Measurements from ENCODE around the gene ZMYND19.
"Not testable (repeated sequence)": the region's sequence is repeated elsewhere in the genome, so short reads cannot be mapped to it uniquely, and the experiment has no call there.

Gene ZMYND19

DNA sequence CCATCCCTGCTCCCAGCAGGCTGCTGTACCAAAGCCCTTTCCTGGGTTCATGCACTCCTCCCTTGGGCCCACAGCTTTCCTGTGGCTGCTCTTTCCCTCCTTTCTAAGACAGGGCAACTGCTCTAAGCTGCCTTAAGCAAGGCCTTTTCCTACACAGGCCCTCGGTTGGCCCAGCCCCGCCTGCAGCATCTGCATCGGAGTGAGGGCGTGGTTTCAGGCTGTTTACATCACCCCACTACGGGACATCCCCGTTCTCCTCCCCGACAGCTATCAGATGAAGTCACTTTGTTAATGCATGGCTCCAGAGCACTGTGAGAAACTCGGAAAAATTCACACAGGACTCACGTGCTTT, 15.0 kb downstream of the ZMYND19 start:
- peak; percentile 74 for DNase-seq (ENCODE audit: low spot score)
- TF ChIP-seq, protein P1, sequence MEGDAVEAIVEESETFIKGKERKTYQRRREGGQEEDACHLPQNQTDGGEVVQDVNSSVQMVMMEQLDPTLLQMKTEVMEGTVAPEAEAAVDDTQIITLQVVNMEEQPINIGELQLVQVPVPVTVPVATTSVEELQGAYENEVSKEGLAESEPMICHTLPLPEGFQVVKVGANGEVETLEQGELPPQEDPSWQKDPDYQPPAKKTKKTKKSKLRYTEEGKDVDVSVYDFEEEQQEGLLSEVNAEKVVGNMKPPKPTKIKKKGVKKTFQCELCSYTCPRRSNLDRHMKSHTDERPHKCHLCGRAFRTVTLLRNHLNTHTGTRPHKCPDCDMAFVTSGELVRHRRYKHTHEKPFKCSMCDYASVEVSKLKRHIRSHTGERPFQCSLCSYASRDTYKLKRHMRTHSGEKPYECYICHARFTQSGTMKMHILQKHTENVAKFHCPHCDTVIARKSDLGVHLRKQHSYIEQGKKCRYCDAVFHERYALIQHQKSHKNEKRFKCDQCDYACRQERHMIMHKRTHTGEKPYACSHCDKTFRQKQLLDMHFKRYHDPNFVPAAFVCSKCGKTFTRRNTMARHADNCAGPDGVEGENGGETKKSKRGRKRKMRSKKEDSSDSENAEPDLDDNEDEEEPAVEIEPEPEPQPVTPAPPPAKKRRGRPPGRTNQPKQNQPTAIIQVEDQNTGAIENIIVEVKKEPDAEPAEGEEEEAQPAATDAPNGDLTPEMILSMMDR (IDR thresholded peaks at IDR 0.05; ENCODE audit: borderline replicate concordance, control extremely low read depth, extremely low read depth, insufficient read depth, missing control alignments) = no peak
- in situ Hi-C loops (cut with MboI; ENCODE audit: low sequenced_read_pairs, unreplicated experiment) = no loop called here

DNA sequence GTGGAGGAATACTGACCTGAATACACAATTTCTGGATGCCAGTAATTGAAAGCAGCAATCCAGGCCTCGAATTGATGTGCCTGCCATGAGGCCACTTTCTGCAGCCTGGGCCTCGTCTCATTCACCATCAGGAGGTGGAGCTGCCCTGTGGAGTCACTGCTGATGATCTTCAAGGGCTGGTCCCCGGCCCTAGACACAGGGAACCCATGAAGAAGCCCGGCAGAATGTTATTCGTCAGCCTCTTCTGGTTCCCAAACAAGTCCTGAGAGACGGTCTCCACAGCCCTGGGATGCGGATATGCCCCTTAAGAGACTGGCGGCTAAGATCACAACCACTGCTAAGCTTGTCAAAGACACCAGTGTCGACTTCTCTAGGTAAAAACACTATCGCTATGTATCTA, 16.1 kb downstream of the ZMYND19 start:
- no peak for DNase-seq (ENCODE audit: low spot score)

GRCh38 chr9:137570566-137570965, 19.7 kb downstream of the ZMYND19 start:
- in situ Hi-C loops (cut with MboI; ENCODE audit: low sequenced_read_pairs, unreplicated experiment) = no loop called here
- TF ChIP-seq, protein P1 (IDR thresholded peaks at IDR 0.05; ENCODE audit: borderline replicate concordance, control extremely low read depth, extremely low read depth, insufficient read depth, missing control alignments) = no peak
- no peak for DNase-seq (ENCODE audit: low spot score)

More for the DNA sequence above, 16.1 kb downstream of the ZMYND19 start:
- in situ Hi-C loops (cut with MboI; ENCODE audit: low sequenced_read_pairs, unreplicated experiment) = no loop called here
- TF ChIP-seq, protein P1 (IDR thresholded peaks at IDR 0.05; ENCODE audit: borderline replicate concordance, control extremely low read depth, extremely low read depth, insufficient read depth, missing control alignments) = no peak

DNA sequence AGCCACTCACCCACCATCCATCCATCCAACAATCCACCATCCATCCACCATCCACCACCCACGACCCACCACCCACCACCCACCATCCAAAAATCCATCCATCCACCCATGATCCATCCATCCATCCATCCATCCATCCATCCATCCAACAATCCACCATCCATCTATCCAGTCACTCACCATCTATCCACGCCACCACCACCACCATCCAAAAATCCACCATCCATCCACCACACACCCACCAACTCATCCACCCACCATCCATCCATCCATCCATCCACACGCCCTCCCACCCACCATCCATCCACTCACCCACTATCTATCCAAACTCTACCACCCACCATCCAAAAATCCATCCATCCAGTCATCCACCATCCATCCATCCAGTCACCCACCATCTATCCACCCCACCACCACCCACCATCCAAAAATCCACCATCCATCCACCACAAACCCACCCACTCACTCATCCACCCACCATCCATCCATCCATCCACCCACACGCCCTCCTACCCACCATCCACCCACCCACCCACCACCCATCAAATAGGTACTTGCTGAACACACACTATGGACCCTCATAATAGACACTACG, 20.6 kb downstream of the ZMYND19 start:
- TF ChIP-seq, protein P1 (IDR thresholded peaks at IDR 0.05; ENCODE audit: borderline replicate concordance, control extremely low read depth, extremely low read depth, insufficient read depth, missing control alignments) = no peak
- DNase-seq (ENCODE audit: low spot score) = no peak
- in situ Hi-C loops (cut with MboI; ENCODE audit: low sequenced_read_pairs, unreplicated experiment) = no loop called here

- DNase-seq (ENCODE audit: low spot score); in situ Hi-C loops (cut with MboI; ENCODE audit: low sequenced_read_pairs, unreplicated experiment): not testable (repeated sequence)
These were observed 21.9 kb downstream of the ZMYND19 start for GRCh38 chr9:137568445-137568844.

GRCh38 chr9:137564817-137565411, 25.4 kb downstream of the ZMYND19 start:
- DNase-seq (ENCODE audit: low spot score) = no peak
- TF ChIP-seq, protein P1 (IDR thresholded peaks at IDR 0.05; ENCODE audit: borderline replicate concordance, control extremely low read depth, extremely low read depth, insufficient read depth, missing control alignments) = no peak
- in situ Hi-C loops (cut with MboI; ENCODE audit: low sequenced_read_pairs, unreplicated experiment) = no loop called here

- no peak for DNase-seq (ENCODE audit: low spot score)
- in situ Hi-C loops (cut with MboI; ENCODE audit: low sequenced_read_pairs, unreplicated experiment) = no loop called here
These were observed 26.2 kb downstream of the ZMYND19 start for GRCh38 chr9:137564134-137564533.

More at GRCh38 chr9:137564134-137564533, 26.2 kb downstream of the ZMYND19 start:
- TF ChIP-seq, protein P1 (IDR thresholded peaks at IDR 0.05; ENCODE audit: borderline replicate concordance, control extremely low read depth, extremely low read depth, insufficient read depth, missing control alignments) = no peak

Data from GM13976 (cell line).